ENCODE results near the gene CLBA1.
A peak's percentile ranks its signal among the peaks of the same experiment; 100 is the strongest.

The CLBA1 gene

DNA sequence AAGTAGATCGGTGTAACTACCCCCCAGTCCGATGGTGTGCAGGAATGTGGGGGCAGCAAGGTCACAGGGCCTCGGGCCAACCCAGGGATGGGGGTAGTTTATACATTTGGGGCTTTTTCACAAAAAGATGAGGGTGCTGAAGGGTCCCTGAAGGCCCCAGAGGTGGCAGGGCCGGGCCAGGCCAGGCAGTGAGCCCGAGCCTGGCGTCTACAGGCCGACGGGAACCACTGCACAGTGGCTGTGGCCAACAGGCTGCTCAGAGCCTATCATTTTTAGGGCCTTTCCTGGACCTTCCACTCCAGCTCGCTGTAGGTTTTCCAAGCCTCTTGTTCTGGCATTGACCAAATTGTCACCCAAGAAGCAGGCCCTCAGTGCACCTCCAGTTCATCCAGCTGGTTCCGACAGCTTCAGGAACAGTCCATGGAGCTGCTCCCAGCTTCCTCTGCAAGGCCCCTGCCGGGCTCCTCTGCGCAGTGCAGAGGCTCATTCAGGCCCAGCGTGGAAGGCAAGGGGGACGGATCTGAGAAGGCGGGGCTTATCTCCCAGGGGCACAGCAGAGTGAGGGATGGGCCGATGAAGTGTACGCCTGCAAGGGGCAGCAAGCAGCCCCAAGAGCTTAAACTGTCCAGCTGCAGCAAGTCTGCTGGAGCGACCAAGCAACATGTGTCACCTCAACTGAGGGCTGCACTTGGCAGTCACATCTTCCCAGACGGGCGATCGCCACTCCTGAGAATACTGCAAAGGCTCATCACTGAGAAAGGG lies 21.4 kb downstream of the CLBA1 start:
- DNase-seq, result no peak

DNA sequence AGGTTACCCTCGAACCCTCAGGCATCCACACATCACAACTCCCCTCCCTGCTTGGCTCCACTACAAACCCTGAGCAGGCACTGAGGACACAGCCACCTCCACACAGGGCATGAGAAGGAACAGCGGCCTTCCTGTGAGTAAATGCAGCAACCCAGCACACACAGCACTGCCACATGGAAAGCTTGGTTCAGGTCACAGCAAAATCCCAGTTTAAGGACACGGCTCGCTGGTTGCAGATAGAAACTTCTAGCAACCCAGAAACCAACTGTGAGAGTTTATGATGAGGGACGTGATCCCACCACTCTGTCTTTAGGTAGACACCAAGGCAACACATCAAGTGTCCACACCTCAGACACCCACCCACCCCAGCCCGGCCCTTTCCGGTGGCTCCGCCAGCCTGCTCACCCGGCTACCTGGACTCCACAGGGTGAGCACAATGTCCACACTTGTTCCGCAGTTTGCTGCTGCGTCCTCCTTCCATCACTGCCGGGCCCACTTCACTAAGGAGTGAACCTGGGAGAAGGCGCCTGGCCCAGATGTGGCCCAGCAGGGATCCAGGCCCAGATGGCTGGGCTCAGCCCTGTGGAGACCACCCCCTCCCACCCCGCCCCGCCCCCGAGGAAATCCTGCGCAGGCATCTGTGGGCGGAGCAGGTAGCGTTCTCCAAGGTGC lies 22.1 kb downstream of the CLBA1 start:
- no peak for DNase-seq

DNA sequence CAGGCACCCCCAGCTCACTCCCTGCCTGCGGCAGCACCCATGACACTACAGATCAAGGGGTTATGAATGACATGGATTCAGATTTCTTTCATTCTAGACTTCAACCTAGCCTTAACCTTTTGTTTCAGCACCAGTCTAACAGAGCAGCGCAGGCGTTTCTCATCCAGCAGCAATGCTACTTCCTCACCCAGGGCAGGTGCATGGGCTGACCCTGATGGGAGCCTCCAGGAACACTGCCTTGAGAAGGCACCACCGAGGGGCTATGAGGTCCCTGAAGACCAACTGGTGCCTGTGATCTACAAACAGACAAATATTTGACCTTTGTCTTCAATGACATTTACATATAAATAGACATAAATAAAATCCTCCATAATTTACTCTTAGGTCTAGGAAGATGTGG lies 24.5 kb downstream of the CLBA1 start:
- no peak for DNase-seq

DNA sequence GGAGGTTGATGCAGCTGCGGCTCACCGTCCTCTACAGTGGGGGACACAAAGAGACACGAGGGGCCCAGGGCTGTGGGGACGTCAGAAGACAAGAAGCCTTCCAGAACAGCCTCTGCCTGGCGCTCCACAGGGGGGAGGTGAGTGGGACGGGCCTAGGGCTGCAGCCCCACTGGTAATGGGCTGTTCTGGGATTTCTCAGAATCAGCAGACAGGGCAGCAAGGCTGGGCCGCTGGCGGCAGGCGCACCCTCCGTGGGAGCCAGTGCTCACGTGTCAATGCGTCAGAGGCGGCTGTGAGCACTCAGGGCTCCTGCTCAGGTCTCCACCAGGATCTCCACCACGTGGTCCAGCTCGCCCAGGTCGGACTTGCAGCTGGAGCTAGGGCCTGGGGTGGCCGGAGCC lies 25.3 kb downstream of the CLBA1 start:
- DNase-seq, result no peak

DNA sequence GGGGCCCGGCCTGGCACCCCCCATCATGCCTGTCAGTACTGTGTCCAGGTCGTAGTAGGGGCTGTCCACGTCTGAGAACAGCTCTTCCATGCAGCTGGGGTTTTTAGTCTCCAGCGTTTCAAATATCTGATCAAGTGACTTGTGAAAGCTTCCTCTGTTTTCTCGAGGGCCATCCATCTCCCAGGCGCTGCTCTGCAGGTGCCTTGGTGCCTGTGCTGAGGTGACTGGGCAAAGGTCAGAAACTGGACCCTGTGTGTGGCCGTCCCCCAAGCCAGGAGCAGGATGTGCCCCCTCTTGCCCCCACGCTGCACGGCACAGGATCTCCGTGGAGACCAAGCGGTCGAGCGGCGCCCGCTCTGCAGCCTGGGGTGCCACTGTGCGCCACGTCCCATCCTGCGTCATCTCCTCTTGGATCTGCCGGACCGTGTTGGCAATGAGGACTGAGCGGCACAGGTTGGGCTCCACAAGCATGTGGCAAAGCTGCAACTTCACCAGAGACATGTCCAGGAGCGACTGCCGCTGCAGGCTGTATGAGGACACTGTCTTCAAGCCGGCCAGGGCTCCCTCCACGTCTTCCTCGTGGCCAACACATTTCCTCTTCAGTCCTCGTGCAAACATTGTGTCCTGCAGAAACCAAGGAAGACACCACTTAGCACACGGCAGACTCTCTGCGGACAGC lies 25.9 kb downstream of the CLBA1 start:
- no peak for DNase-seq

DNA sequence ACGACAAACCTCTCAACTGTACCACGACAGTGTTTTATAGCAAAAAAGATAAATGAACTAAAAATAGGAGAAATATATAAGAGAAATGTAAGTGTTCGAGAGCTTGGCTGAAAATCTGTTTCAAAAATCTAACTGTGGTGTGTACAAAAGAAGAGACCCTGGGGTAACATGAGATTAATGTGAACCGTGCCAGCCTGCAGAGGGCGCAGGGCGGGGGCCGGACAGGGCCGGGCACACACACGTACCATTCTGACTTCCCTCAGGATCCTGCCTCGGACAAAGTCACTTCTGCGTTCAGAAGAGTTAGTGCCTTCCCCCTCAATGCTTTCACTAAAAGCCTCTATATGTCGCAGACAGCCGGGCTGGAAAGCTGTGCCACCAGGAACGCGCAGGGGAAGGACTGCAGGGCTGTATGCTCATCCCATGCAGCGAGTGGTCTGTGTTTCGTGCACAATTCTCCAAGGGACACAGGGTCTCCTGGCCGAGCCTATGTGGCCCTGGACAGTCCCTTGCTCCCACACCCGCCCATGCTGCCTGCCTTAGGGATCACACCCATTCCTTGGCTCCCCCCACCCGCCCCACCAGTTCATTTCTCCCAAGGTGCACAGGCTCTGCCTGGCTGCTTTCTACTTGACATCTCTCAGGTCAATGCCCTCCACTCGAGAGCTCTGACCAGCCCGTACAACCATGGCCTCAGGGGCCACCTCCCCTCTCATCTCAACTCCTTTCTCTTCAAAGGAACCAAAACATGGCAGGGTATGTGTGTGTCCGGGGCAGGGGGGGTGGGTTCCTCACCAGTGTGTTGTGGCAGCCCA lies 26.8 kb downstream of the CLBA1 start:
- DNase-seq, result no peak

DNA sequence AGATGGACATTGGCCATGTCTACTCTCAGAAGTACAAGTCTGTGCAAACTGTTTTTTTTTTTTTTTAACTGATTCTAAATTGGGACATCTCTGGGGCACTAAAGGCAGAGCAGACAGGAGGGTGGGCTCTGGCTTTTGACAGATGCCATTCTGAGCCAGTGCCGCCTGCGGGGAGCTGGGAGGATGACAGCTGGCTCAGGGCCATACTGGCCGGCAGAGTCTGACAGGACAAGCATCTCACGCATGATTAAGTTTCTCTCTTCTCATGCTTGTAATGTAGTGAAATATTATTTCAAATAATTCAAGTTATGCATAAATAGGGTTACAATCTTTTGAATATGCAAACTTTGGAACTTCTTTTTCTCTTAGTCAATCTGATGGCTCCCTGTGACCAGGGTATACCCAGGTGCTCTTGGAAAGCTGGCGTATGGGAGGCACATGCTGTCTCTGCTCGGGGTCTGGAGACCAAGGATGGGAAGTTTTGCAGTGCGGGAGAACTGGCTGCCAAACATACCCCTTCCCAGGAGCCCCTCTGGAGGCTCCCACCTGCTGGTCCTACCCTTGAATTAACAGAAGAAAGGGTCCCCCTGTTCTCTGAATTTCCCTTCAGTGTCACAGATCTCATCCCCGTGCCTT lies 27.7 kb downstream of the CLBA1 start:
- no peak for DNase-seq

DNA sequence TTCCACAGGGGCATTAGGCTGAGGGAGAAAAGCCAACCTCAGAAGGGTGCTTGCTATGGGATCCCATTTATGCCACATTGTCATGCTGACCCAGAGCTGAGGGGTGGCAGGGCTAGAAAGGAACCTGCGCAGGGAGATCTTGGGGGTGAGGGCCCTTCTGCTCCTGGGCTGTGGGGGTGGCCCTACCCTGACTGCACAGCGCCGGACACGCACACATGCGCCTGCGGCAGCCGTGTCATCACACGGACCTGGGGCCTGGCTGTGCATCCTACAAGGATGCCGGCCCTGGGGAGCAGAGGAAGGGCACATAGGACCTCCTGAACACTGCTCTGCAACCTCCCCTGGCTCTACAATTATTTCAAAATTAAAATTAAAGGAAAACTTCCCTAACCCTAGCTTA lies 28.4 kb downstream of the CLBA1 start:
- DNase-seq, result no peak

DNA sequence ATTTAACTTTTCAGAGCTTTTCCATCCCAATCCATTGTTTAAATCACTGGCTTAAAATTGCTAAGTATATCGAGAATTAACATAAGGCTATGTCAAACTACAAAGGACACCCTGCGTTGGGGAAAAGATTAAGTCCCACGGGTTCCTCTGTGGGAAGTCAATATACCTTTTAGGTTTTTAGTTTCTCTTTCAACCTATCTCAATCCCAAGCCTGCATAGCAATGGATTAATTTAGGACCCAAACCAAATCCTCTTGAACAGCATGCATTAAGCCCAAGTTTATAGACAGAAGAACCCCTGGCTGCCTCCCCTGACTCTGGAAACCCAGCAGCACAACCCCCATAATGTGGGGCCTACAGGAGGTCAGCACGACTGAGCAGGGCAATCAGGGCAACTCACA lies 29.0 kb downstream of the CLBA1 start:
- no peak for DNase-seq

DNA sequence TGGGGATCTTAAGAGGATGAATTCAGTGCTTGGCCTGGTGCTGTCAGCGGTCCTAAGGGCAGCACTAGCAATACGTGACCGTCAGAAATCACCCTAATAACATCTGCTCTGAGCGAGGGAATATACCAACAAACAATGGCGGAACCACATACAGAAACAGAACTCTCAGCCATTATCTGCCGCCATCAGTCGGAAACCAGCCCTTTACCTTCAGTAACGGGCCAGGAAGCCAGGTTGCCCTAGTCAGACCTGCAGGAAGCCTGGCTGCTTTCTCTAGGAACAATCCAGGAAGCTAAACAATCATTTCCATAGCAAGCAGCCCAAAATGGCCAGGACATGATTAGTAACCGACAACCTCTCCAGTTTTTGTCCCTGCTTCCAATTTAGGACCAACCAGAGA lies 29.7 kb downstream of the CLBA1 start:
- no peak for DNase-seq

DNA sequence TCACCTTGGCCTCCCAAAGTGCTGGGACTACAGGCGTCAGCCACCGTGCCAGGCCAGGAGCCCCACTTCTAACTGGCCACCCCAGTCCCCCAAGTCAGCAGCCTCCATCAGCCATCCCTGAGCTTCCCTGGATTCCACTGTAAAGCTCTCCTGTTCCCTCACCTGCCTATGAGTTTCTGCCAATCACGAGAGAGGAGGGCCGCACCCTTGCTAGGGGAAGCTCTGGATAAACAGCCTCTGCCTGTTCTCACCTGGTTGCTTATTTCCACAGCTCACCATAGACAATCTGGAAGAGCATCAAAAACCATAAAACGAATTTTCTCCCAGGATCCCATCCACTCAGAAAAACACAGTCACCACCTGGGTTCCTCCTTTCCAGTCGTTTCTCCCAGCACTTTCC lies 30.3 kb downstream of the CLBA1 start:
- DNase-seq, result no peak

DNA sequence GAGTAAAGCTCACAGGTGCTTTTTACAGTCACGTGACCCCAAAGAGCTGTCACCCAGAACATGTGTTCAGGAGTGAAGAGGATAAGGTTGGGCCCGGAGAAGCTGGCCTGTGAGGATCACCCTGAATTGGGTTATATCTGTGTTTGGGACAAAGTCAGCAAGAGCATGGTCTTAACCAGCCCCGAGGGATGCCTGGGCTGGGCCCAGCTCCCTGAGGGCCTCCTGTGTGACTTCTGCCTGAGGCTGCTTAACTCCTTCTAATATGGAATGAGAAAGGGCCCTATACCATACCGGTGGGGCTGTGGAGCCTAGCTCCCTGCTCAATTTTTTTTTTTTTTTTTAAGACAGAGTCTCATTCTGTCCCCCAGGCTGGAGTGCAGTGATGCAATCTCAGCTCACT lies 32.8 kb downstream of the CLBA1 start:
- no peak for DNase-seq

DNA sequence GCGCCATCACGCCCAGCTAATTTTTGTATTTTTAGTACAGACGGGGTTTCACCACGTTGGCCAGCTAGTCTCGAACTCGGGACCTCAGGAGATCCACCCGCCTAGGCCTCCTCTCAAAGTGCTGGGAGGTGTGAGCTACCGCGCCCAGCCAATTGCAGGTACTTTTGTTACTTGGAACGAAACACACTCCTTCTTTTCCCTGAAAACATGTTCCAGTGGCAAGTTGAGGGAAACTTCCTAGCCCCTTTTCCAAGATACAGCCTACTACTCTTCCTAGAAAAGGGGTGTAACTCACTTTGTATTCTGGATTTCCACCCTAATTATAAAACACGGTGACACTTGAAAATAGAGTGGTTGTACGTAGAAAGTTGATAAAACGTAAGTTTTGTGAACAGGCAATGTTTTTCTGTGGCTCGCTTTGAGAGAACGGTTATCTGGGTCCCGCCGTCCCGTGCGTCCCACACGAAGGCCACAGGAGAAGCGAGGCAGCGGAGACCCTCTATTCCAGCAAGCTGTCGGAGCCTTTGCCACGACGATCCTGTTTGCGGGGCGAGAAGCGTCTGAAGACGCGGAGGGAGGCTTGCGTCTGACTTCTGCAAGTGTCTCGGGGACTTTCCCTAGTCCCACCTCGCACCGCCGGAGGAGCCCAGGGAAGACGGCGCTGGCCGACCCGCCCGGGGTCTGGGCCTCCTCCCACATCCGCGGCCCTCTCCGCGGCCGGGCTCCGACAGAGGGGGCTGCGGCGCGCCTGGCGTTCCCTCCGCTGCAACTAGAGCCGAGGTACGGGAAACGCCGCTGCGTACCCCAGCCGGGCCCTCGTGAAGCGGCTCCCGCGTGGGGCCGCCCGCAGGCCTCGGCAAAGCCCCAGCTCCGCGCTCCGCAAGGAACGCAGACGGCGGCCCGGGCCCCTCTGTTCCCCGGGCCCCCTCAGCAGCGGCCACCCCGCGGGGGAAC lies 34.5 kb downstream of the CLBA1 start:
- DNase-seq, result no peak

DNA sequence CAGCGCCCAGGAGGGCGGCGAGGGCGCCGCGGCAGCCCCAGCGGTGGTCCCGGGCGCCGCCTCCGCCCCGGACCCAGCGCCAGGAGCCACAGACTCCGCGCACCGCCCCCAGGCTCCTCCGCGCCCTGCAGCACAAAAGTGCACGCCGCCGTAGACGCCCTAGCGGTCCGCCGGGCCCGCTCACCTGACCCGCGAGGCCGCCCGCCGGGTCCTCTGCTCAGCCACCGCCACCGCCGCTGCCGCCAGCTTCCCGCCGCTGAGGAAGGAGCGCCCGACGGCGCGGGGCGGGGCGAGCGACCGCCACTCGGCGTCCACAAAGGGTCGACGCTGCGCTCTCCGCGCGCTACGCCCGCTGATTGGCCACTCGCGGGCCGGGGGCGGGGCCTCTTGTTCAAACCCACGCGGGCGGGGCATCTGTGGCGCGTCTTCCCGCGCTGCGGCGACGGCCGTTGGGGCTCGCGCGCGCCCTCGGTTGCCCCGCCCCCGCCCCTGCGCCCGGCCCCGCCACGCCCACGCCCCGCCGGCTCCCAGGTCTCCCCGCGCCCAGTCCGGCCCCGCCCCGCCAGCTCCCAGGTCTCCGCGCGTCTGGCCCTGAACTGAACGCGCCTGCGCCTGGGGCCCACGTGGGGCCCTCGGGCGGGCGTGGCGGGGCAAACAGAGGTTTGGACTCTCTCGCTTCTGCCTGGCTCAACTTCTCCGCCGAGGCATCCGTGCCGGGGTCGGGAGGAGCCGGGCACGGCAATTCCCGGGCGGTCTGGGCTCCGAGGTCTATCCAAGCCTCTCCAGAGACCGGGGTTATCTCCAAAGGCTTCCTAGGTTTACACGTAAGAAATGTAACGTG lies 35.4 kb downstream of the CLBA1 start, which contains the start of gene CDCA4:
TSS of gene CDCA4 (minus strand) at position 269 of the 841 bp plus-strand sequence. CDS start 9,154 bp downstream, outside the sequence.
- peak; percentile 95 to 98 for DNase-seq

DNA sequence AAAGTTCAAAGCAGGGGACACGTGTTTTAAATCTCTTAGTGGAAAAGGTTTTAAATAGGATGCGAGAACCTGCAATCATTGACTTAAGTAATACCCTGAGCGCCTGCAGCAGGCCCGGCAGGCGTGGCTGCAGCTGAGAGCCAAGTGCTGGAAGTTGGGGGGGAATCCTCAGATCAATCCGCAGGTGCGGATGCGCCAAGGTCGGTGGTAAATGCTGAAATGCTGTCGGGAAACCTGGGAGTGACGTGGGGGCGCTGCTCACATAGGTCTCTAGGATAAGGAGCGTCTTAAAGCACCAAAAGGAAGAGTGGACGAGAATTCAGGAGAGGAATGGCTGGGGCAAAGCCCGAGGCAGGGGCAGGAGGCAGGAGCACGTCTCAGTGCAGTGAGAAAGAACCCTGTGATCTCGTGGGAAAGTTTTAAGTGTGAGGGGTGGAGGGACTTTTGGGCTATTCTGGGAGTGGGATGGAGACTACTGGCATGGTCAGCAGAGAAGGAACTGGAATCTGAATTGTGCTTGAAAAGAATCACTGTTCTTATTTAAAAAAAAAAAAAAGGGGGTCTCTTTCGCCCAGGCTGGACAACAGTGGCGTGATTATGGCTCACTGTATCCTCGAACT lies 36.2 kb downstream of the CLBA1 start:
- DNase-seq, result peak; percentile 19 to 58

DNA sequence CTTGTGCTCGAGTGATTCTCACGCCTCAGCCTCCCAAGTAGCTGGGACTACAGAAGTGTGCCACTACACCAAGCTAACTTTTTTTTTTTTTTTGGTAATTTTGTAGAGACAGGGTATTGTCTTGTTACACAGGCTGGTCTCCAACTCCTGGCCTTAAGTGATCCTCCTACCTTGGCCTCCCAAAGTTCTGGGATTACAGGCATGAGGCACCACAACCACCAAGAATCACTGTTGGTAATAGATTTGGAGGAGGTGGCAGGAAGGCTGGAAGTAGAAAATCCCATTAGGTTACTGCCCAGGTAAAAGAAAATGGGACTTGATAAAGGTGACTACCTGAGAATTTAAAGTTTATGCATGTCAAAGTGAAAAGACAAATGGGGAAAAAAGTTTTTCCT lies 36.7 kb downstream of the CLBA1 start:
- DNase-seq, result no peak

DNA sequence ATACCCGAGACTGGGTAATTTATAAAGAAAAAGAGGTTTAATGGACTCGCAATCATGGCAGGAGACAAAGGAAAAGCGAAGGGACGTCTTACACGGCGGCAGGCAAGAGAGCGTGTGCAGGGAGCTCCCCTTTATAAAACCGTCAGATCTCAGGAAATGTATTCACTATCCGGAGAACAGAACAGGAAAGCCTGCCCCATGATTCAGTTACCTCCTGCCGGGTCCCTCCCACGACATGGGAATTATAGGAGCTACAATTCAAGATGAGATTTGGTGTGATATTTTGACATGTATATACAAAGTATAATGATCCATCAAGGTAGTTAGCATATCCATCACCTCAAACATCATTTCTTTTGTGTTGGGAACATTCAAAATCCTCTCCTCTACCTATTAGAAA lies 37.6 kb downstream of the CLBA1 start:
- DNase-seq, result no peak

DNA sequence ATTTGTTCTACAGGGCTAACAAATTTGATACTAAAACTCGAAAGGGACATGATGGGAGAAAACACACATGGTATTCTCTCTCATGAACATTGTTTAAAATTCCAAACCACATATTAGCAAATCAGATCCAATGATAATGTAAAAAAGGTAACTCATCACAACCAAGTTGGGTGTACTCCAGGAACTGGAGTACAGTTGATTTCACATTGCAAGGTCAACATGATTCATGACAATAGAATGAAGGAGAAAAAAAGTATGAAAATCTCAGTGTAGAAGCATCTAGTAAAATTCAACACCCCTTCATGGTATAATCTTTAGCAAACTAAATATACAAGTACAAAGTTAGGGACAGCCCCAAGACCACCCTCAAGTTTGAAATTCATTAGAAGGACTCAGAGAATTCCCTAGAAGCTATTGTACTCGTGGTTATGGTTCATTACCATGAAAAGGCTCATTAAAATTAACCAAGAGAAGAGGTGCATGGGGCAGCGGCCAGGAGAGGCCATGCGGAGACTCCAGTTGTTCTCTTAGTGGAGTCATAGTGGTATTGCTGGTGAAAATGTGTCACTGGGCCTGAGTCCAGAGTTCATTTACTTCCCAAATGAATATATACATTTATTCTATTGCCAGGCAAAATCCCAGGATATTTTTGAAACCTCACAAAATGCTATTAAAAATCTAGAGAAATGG lies 38.3 kb downstream of the CLBA1 start:
- no peak for DNase-seq

DNA sequence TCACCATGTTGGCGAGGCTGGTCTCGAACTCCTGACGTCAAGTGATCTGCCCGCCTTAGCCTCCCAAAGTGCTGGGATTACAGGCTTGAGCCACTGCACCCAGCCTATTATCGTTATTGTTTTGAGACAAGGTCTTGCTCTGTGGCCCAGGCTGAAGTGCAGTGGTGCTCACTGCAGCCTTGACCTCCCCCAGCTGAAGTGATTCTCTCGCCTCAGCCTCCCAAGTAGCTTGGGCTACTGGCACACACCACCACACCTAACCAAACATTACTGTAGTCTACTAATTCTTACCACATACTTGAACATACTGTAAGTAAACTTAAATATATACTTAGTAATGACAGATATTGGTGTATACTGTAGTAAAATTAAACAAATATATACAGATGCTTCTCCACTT lies 39.8 kb downstream of the CLBA1 start:
- no peak for DNase-seq
